ENCODE measurements around the gene CADM4. TPM values are rescaled to one million over a fixed set of nuclear protein-coding genes. Genes with fewer than 3 reads are reported as not detected.

CADM4 gene
- total and polyA plus RNA-seq, 10 of the 15 experiments (the other 5 are each of a cell fraction or from before 2014, with no cell fraction given), result 0.04 to 0.12 (median 0.08) TPM; not detected in 5

DNA sequence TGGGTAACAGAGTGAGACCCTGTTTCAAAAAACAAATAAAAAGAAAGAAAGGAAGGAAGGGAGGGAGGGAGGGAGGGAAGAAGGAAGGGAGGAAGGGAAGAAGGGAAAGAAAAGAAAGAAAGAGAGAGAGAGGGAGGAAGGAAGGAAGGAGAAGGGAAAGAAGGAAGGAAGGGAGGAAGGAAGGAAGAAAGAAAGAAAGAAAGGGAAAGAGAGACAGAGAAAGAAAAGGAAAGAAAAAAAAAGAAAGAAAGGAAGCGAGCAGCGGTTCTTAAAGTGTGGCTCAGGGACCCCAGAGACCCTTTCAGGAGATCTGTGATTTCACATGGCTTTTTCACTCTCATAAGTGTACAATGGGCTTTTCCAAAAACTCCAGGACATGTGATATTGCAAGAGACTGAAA is 9.9 kb upstream of the CADM4 start:
- in situ Hi-C loops (cut with MboI), result no loop called here
- WGBS (ENCODE audit: insufficient coverage, insufficient replicate concordance, low lambda C conversion rate, missing lambda C conversion rate), result 12% methylated on average over 2 of the region's 2 CpGs
- CTCF ChIA-PET, result interaction anchor here (1.0 kb wide), 2 partner anchors 94 to 129 kb away, joined by 3 to 6 read pairs; no protein-coding TSS in a partner anchor

More for the DNA sequence above, 9.9 kb upstream of the CADM4 start:
- ATAC-seq, result no peak
- Histone ChIP-seq H3K9me3 (replicated peaks; ENCODE audit: control insufficient read depth, insufficient read depth, low read length) (no peaks in the 10 kb centered on the region; the same call in 1 of the 3 replicates), H3K4me2 (ENCODE audit: control insufficient read depth, insufficient read depth) (no peak overlapping the region), H3K4me3 (no peak overlapping the region), H3K79me2 (ENCODE audit: control insufficient read depth, insufficient read depth, low read length) (no peaks in the 10 kb centered on the region), H3K27ac (ENCODE audit: control insufficient read depth, insufficient read depth) (no peak overlapping the region), H3K27me3 (replicated peaks in 1 of 2; ENCODE audit: control insufficient read depth in 2 of 2, insufficient read depth in 2 of 2, low read length in 1 of 2) (no peaks in the 10 kb centered on the region), H4K20me1 (ENCODE audit: control insufficient read depth, insufficient read depth) (no peaks in the 10 kb centered on the region), H2AFZ (ENCODE audit: control insufficient read depth, low read depth, low read length) (no peak overlapping the region), H3K36me3 (ENCODE audit: control insufficient read depth in 2 of 2, insufficient read depth in 2 of 2, low read length in 1 of 2) (no peaks in the 10 kb centered on the region), H3K4me1 (ENCODE audit: control insufficient read depth, insufficient read depth, low read length) (no peaks in the 10 kb centered on the region), H3K9ac (ENCODE audit: control insufficient read depth, insufficient read depth, low read length) (no peak overlapping the region)
- DNase-seq (ENCODE audit: low read depth, low spot score), result no peak
- ChIA-PET POLR2A (interaction anchor here (0.6 kb wide), 1 partner anchor 13 kb away, joined by 3 read pairs; no protein-coding TSS in a partner anchor), RAD21 (ENCODE audit: unreplicated experiment) (interaction anchor here (0.9 to 1.4 kb wide), 2 partner anchors 19 to 94 kb away, joined by 3 to 5 read pairs; no protein-coding TSS in a partner anchor), SMC1A (ENCODE audit: uncharacterized antibody, unreplicated experiment) (interaction anchor here (1.3 to 1.5 kb wide), 2 partner anchors 10 to 19 kb away, joined by 3 read pairs; no protein-coding TSS in a partner anchor)
- no TSS peak for BruUV-seq (replicated peaks)
- intact Hi-C loops (cut with micrococcal nuclease; ENCODE audit: unreplicated experiment), result no loop called here
- FAIRE-seq, result no peak
- TF ChIP-seq, protein P1, sequence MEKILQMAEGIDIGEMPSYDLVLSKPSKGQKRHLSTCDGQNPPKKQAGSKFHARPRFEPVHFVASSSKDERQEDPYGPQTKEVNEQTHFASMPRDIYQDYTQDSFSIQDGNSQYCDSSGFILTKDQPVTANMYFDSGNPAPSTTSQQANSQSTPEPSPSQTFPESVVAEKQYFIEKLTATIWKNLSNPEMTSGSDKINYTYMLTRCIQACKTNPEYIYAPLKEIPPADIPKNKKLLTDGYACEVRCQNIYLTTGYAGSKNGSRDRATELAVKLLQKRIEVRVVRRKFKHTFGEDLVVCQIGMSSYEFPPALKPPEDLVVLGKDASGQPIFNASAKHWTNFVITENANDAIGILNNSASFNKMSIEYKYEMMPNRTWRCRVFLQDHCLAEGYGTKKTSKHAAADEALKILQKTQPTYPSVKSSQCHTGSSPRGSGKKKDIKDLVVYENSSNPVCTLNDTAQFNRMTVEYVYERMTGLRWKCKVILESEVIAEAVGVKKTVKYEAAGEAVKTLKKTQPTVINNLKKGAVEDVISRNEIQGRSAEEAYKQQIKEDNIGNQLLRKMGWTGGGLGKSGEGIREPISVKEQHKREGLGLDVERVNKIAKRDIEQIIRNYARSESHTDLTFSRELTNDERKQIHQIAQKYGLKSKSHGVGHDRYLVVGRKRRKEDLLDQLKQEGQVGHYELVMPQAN (conservative IDR thresholded peaks at IDR 0.05), result no peak
- TF ChIP-seq POLR2AphosphoS5 (IDR thresholded peaks at IDR 0.05; ENCODE audit: low read length) (no peak), CBX3 (IDR thresholded peaks at IDR 0.05; ENCODE audit: borderline replicate concordance, low read depth) (no peak), RCOR1 (conservative IDR thresholded peaks at IDR 0.05; ENCODE audit: low read depth, low read length) (no peak), FOS (IDR thresholded peaks at IDR 0.05; ENCODE audit: borderline replicate concordance, extremely low read depth, insufficient read length) (no peak)
- TF ChIP-seq, protein P2, sequence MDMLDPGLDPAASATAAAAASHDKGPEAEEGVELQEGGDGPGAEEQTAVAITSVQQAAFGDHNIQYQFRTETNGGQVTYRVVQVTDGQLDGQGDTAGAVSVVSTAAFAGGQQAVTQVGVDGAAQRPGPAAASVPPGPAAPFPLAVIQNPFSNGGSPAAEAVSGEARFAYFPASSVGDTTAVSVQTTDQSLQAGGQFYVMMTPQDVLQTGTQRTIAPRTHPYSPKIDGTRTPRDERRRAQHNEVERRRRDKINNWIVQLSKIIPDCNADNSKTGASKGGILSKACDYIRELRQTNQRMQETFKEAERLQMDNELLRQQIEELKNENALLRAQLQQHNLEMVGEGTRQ (IDR thresholded peaks at IDR 0.05; ENCODE audit: borderline replicate concordance, low read depth, low read length), result no peak
- TF ChIP-seq, protein P3, sequence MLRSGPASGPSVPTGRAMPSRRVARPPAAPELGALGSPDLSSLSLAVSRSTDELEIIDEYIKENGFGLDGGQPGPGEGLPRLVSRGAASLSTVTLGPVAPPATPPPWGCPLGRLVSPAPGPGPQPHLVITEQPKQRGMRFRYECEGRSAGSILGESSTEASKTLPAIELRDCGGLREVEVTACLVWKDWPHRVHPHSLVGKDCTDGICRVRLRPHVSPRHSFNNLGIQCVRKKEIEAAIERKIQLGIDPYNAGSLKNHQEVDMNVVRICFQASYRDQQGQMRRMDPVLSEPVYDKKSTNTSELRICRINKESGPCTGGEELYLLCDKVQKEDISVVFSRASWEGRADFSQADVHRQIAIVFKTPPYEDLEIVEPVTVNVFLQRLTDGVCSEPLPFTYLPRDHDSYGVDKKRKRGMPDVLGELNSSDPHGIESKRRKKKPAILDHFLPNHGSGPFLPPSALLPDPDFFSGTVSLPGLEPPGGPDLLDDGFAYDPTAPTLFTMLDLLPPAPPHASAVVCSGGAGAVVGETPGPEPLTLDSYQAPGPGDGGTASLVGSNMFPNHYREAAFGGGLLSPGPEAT (IDR thresholded peaks at IDR 0.05; ENCODE audit: low read depth), result no peak
